Heart right ventricle (tissue), 16 donors: Measurements from ENCODE around the gene PICK1. TPM values are rescaled to one million over a fixed set of nuclear protein-coding genes. Genes with fewer than 3 reads are reported as not detected.

Experiments
- ATAC-seq, 8 donors: fragments of 200-7000 bp; cut with Tn5 transposase; one replicate each; pipeline ENCODE4 v1.9.1; 2020; ENCODE audit warnings: mild to moderate bottlenecking in 8 of 8, moderate library complexity in 8 of 8, moderate number of reproducible peaks in 1 of 8
- DNase-seq, 2 donors: peaks; one replicate each; pipeline ENCODE4 v3.0.0-alpha.2; 2020
- H3K27ac ChIP-seq, 10 donors: fragments of 200-600 bp; sonication (generic) in 2 of 10; one replicate each; pipeline versions ENCODE4 v1.5.0 to v1.8.0; 2020 to 2022; ENCODE audit warnings: mild to moderate bottlenecking in 3 of 10
- H3K27me3 ChIP-seq, 7 donors: fragments of 200-600 bp; one replicate each; pipeline ENCODE4 v1.8.0; 2021 to 2022; ENCODE audit warnings: mild to moderate bottlenecking in 2 of 7
- H3K36me3 ChIP-seq, 9 donors: fragments of 200-600 bp; sonication (generic) in 1 of 9; one replicate each; pipeline versions ENCODE4 v1.5.0 to v1.8.0; 2020 to 2022; ENCODE audit warnings: mild to moderate bottlenecking in 2 of 9
- H3K4me1 ChIP-seq, 9 donors: fragments of 200-600 bp; sonication (generic) in 1 of 9; one replicate each; pipeline versions ENCODE4 v1.5.0 to v1.8.0; 2020 to 2022; ENCODE audit warnings: mild to moderate bottlenecking in 4 of 9
- H3K4me3 ChIP-seq, 10 donors: fragments of 200-600 bp; sonication (generic) in 2 of 10; one replicate each; pipeline versions ENCODE4 v1.5.0 to v1.8.0; 2020 to 2022; ENCODE audit warnings: mild to moderate bottlenecking in 7 of 10, moderate library complexity in 2 of 10
- H3K9me3 ChIP-seq, 11 donors: fragments of 200-600 bp in 10 of 11; sonication (generic) in 2 of 11; one replicate each; pipeline versions ENCODE4 v1.5.0 to v1.8.0; 2013 to 2022; ENCODE audit warnings: mild to moderate bottlenecking in 2 of 11, control low read depth in 1 of 11, moderate library complexity in 1 of 11
- CTCF ChIP-seq, 9 donors: fragments of 200-600 bp; sonication (generic) in 2 of 9; IDR thresholded peaks; one replicate each; pipeline versions ENCODE4 v1.5.0 to v1.8.0; 2021 to 2022; ENCODE audit warnings: antibody characterized with exemption in 9 of 9, mild to moderate bottlenecking in 5 of 9, moderate library complexity in 1 of 9
- WGBS, 2 donors: extraction: QIAGEN DNeasy Blood & Tissue Kit; methylation state at CpG; one replicate each; pipeline ENCODE4 v1.1.7; 2013; ENCODE audit warnings: inconsistent platforms in 1 of 2; 5-methylcytosine and 5-hydroxymethylcytosine counted together
- intact Hi-C, 10 donors: fragments of 100-400 bp; cut with DNase I; formaldehyde crosslinking; loops; one replicate each; pipeline versions ENCODE4 v1.11.1 to v1.14.2; 2022
- polyA plus RNA-seq, 2 donors: library from polyadenylated mRNA; stranded (reverse); fragments of 200-250 nt; gene quantifications; one replicate each; pipeline ENCODE4 v1.2.3, GENCODE V29; 2013
- total RNA-seq, 10 donors: library from RNA; stranded (reverse); fragmentation: NEBNext Ultra II Directional in 3 of 10; extraction: Animal tissue kit (Norgen Biotek cat#: 25700) in 3 of 10; gene quantifications; one replicate each; pipeline versions ENCODE4 v1.2.1 to v1.2.4, GENCODE V29; 2021 to 2023
- donor health status: Arrhythmogenic right ventricular cardiomyopathy.
- donor health status: ischemic (EF 13 %, LVEDD 7.1; RV severe dilation, severe dysfunction).
- donor health status: healthy with polysubstance abuse.
- donor health status: DM: no; HTN: yes; CAD: no.
- donor health status: DM: no; HTN: no; CAD: no.
- donor health status: ischemic (EF 25% LVEDD 6.9; RV normal size, moderate dysfunction).
- donor health status: ischemic (EF 25% LVEDD 5.7; RV mildly dilated, moderate dysfunction).
- donor health status: healthy.
- donor health status: DM: yes; HTN: yes; CAD: no.
- donor health status: Ischemic cardiomyopathy.
- donor health status: ischemic (EF 35%, LVEDD 5.7; RV mildly dilated, moderate dysfunction).
- donor health status: nonischemic (EF 11% LVEDD 7.7; RV severe dilation, severe dysfunction).
- donor health status: DM: yes; HTN: yes; CAD: no.
- donor health status: PGD.
- donor health status: ischemic (EF 29% LVEDD 5.4; RV normal size, mild dysfunction).
- donor health status: nonischemic (EF 23%, LVEDD 6.1; RV moderate dilation, normal function).

PICK1 gene
- total and polyA plus RNA-seq, 12 donors = 17.4 to 32.9 (median 23.2) TPM

- peak in 1 of 2 donors; percentile 41 for DNase-seq
- 74 to 75% methylated on average over 46 of the region's 46 CpGs for WGBS, 2 donors
- H3K4me1 ChIP-seq = peaks cover 4 to 25% (median 14%) of the 10 kb centered on the region in 9 donors
- H3K9me3 ChIP-seq = no peaks in the 10 kb centered on the region
- H3K36me3 ChIP-seq = no peaks in the 10 kb centered on the region
- H3K27ac ChIP-seq = peak overlapping the region; percentile 46 to 80 (median 66)
- H3K4me3 ChIP-seq = peak overlapping the region in 2 of 10 donors; percentile 5 to 20
- TF ChIP-seq CTCF (IDR thresholded peaks at IDR 0.05) = no peak
- H3K27me3 ChIP-seq = no peaks in the 10 kb centered on the region
- peak in 5 of 8 donors; percentile 7 to 62 (median 31) for ATAC-seq
- intact Hi-C loops = no loop called here
Observed at GRCh38 chr22:38038890-38039812, 18.1 kb upstream of the PICK1 start.

- no peak overlapping the region for H3K27ac ChIP-seq
- ATAC-seq = no peak
- H3K27me3 ChIP-seq = no peaks in the 10 kb centered on the region
- peaks cover 0 to 16% (median 6%) of the 10 kb centered on the region in 9 donors for H3K4me1 ChIP-seq
- intact Hi-C loops = no loop called here
- 82 to 87% methylated on average over 20 of the region's 20 CpGs for WGBS, 2 donors
- no peak for TF ChIP-seq CTCF (IDR thresholded peaks at IDR 0.05)
- H3K4me3 ChIP-seq = no peak overlapping the region
- H3K36me3 ChIP-seq = no peaks in the 10 kb centered on the region
- no peaks in the 10 kb centered on the region for H3K9me3 ChIP-seq
- no peak for DNase-seq
Observed at GRCh38 chr22:38040953-38041759, 16.0 kb upstream of the PICK1 start.

GRCh38 chr22:38041760-38042487 is 15.3 kb upstream of the PICK1 start:
- H3K27ac ChIP-seq = no peak overlapping the region
- no peak overlapping the region for H3K4me3 ChIP-seq
- TF ChIP-seq CTCF (IDR thresholded peaks at IDR 0.05) = no peak
- WGBS, 2 donors = 75 to 76% methylated on average over 5 of the region's 5 CpGs
- peaks cover 0 to 16% (median 6%) of the 10 kb centered on the region in 9 donors for H3K4me1 ChIP-seq
- no peaks in the 10 kb centered on the region for H3K27me3 ChIP-seq
- intact Hi-C loops = no loop called here
- no peaks in the 10 kb centered on the region for H3K36me3 ChIP-seq
- H3K9me3 ChIP-seq = no peaks in the 10 kb centered on the region
- ATAC-seq = peak in 1 of 8 donors; percentile 7
- DNase-seq = no peak

GRCh38 chr22:38042488-38042790 is 14.8 kb upstream of the PICK1 start:
- 55 to 65% methylated on average over 1 of the region's 1 CpG for WGBS, 2 donors
- Histone ChIP-seq H3K4me3 (no peak overlapping the region), H3K9me3 (no peaks in the 10 kb centered on the region), H3K4me1 (peaks cover 0 to 16% (median 6%) of the 10 kb centered on the region in 9 donors), H3K27ac (no peak overlapping the region), H3K36me3 (no peaks in the 10 kb centered on the region), H3K27me3 (no peaks in the 10 kb centered on the region)
- TF ChIP-seq CTCF (IDR thresholded peaks at IDR 0.05) = no peak
- DNase-seq (no peak), ATAC-seq (peak in 1 of 8 donors; percentile 9)
- intact Hi-C loops = no loop called here
